Endothelial cell of umbilical vein (primary cell): ENCODE measurements around the gene FBXO40. TPM values are rescaled to one million over a fixed set of nuclear protein-coding genes. Genes with fewer than 3 reads are reported as not detected.

ENCODE experiments used
- BruUV-seq: library from RNA; stranded (reverse); fragments of 400-500 nt; replicated peaks from 2 replicates; lab custom pipeline; 2021; lab: Mats Ljungman, UMichigan
- CTCF ChIA-PET: fragments of 300-600, 350-600 bp; sonication (Branson Sonifier 250); formaldehyde crosslinking; loops from one replicate; lab custom pipeline; 2021; ENCODE audit warnings: antibody characterized with exemption, inconsistent platforms; lab: Charles Lee
- POLR2A ChIA-PET: fragments of 300-600, 350-600 bp; sonication (Branson Sonifier 250); formaldehyde crosslinking; loops from one replicate; lab custom pipeline; 2021; ENCODE audit warnings: antibody characterized with exemption, inconsistent platforms; lab: Charles Lee
- DNase-seq: peaks from one replicate; pipeline ENCODE4 v3.0.0-alpha.2; 2011; ENCODE audit warnings: low read depth, low spot score
- FAIRE-seq: peaks from 2 replicates; lab custom pipeline; 2011; peaks lifted over from hg19 to GRCh38; lab: Jason Lieb, UNC
- H2AFZ ChIP-seq: 2 replicates; pipeline ENCODE4 v1.6.0; 2012; ENCODE audit warnings: low read depth, low read length, control low read depth, inconsistent platforms
- H3K27ac ChIP-seq: 2 replicates; pipeline ENCODE4 v1.5.1; 2011; ENCODE audit warnings: low read depth, mild to moderate bottlenecking, control low read depth, low read length, moderate library complexity; ENCODE audit not compliant: insufficient read depth
- H3K27me3 ChIP-seq, 2 experiments: 2 replicates each; pipeline versions ENCODE4 v1.6.0 to v1.6.1; 2011; ENCODE audit warnings: low read length in 2 of 2, mixed read lengths in 1 of 2; ENCODE audit not compliant: control insufficient read depth in 2 of 2, insufficient read depth in 2 of 2
- H3K36me3 ChIP-seq, 2 experiments: 2 replicates in 1 of 2; 3 replicates in 1 of 2; pipeline ENCODE4 v1.5.1; 2011; ENCODE audit warnings: low read length in 2 of 2, mild to moderate bottlenecking in 1 of 2, moderate library complexity in 1 of 2; ENCODE audit not compliant: control insufficient read depth in 2 of 2, insufficient read depth in 2 of 2; ENCODE audit errors: extremely low read depth in 1 of 2
- H3K4me1 ChIP-seq: 3 replicates; pipeline ENCODE4 v1.5.1; 2011; ENCODE audit warnings: mild to moderate bottlenecking, low read length; ENCODE audit not compliant: control insufficient read depth, insufficient read depth; ENCODE audit errors: extremely low read depth
- H3K4me2 ChIP-seq: 2 replicates; pipeline ENCODE4 v1.6.1; 2011; ENCODE audit warnings: low read length, control low read depth, mixed read lengths; ENCODE audit not compliant: insufficient read depth
- H3K4me3 ChIP-seq, 3 experiments: fragments of 200-600 bp in 1 of 3; sonication (generic), shearing (Covaris generic) in 1 of 3; replicated peaks in 1 of 3; 2 replicates each; pipeline ENCODE4 v1.5.1; 2011 to 2016; ENCODE audit warnings: control low read depth in 3 of 3, low read length in 3 of 3, mild to moderate bottlenecking in 2 of 3, inconsistent platforms in 1 of 3, low read depth in 1 of 3, moderate library complexity in 1 of 3; ENCODE audit not compliant: insufficient read depth in 1 of 3
- H3K79me2 ChIP-seq: 2 replicates; pipeline ENCODE4 v1.6.0; 2012; ENCODE audit warnings: low read length, inconsistent platforms; ENCODE audit not compliant: control insufficient read depth, insufficient read depth
- H3K9ac ChIP-seq: replicated peaks from 2 replicates; pipeline ENCODE3; 2011; ENCODE audit warnings: low read length, control low read depth; ENCODE audit not compliant: insufficient read depth; ENCODE audit errors: extremely low read depth
- H3K9me1 ChIP-seq: replicated peaks from 3 replicates; pipeline ENCODE4 v1.6.0; 2011; ENCODE audit warnings: mild to moderate bottlenecking, low read length; ENCODE audit not compliant: control insufficient read depth, insufficient read depth; ENCODE audit errors: extremely low read depth
- H3K9me3 ChIP-seq: replicated peaks from 2 replicates; pipeline ENCODE4 v1.5.1; 2012; ENCODE audit warnings: low read length, inconsistent platforms; ENCODE audit not compliant: control insufficient read depth, insufficient read depth
- H4K20me1 ChIP-seq: replicated peaks from 2 replicates; pipeline ENCODE3; 2011; ENCODE audit warnings: mild to moderate bottlenecking, low read length; ENCODE audit not compliant: control insufficient read depth, insufficient read depth; ENCODE audit errors: extremely low read depth
- EZH2 ChIP-seq: IDR thresholded peaks from 2 replicates; pipeline ENCODE4 v1.6.1; 2012; ENCODE audit warnings: borderline replicate concordance, low read depth, mild to moderate bottlenecking, moderate library complexity, low read length, inconsistent platforms; ENCODE audit not compliant: severe bottlenecking
- FOS ChIP-seq: IDR thresholded peaks from 2 replicates; pipeline ENCODE4 v1.6.1; 2011; ENCODE audit warnings: mild to moderate bottlenecking, low read length, moderate library complexity, borderline replicate concordance; ENCODE audit not compliant: insufficient read depth
- GATA2 ChIP-seq: IDR thresholded peaks from 2 replicates; pipeline ENCODE4 v1.7.0; 2011; ENCODE audit warnings: low read depth, mild to moderate bottlenecking, moderate library complexity, mixed read lengths, low read length; ENCODE audit not compliant: insufficient read length, insufficient read depth
- JUN ChIP-seq: IDR thresholded peaks from 2 replicates; pipeline ENCODE4 v1.6.1; 2011; ENCODE audit warnings: borderline replicate concordance, low read depth; ENCODE audit not compliant: insufficient read length, insufficient read depth
- MYC ChIP-seq: IDR thresholded peaks from one replicate; pipeline ENCODE4 v1.6.1; 2011; ENCODE audit warnings: mild to moderate bottlenecking, low read depth, low read length
- POLR2A ChIP-seq: IDR thresholded peaks from 2 replicates; pipeline ENCODE4 v1.6.1; 2012; ENCODE audit warnings: low read depth, mild to moderate bottlenecking, control low read depth, low read length
- POLR2AphosphoS5 ChIP-seq: IDR thresholded peaks from 2 replicates; pipeline ENCODE4 v1.6.1; 2012; ENCODE audit warnings: low read depth, mild to moderate bottlenecking, control low read depth, low read length, moderate library complexity; ENCODE audit not compliant: insufficient read depth
- dilution Hi-C: fragments of 300-500 bp; cut with MboI; formaldehyde crosslinking; loops from one replicate; pipeline ENCODE4 v1.15.0; 2019; ENCODE audit warnings: low sequenced_read_pairs; ENCODE audit not compliant: extremely low pct_ligation_motif_present
- intact Hi-C: fragments of 100-400 bp; cut with micrococcal nuclease; formaldehyde crosslinking; loops from one replicate; pipeline ENCODE4 v1.10.0; 2022
- polyA plus RNA-seq, 4 experiments: library from polyadenylated mRNA; depleted of rRNA in 3 of 4; stranded (reverse) in 3 of 4; unstranded in 1 of 4; fragments of >200 nt; gene quantifications; 2 replicates each; pipeline versions ENCODE4 v1.2.1 to v1.2.3, GENCODE V29; 2011 to 2012; ENCODE audit warnings: missing spikeins in 1 of 4
- total RNA-seq: library from RNA; stranded (reverse); gene quantifications from 2 replicates; pipeline ENCODE4 v1.2.3, GENCODE V29; 2021
- TF ChIP-seq, protein P1 (sequence below), 2 donors: IDR thresholded peaks; 1 replicate in 1 of 2; 2 replicates in 1 of 2; pipeline ENCODE4 v1.5.1; 2011; ENCODE audit warnings: low read length in 2 of 2, mild to moderate bottlenecking in 2 of 2, moderate library complexity in 2 of 2, control low read depth in 1 of 2, inconsistent platforms in 1 of 2, low read depth in 1 of 2; ENCODE audit not compliant: insufficient read depth in 1 of 2; ENCODE audit errors: extremely low read depth in 1 of 2
- TF ChIP-seq, protein P2 (sequence below): IDR thresholded peaks from 2 replicates; pipeline ENCODE4 v1.6.1; 2011; ENCODE audit not compliant: insufficient read depth, insufficient read length

FBXO40 gene
- total and polyA plus RNA-seq, 2 donors (not counting 3 experiments of a cell fraction or from before 2014, with no cell fraction given): not detected

- no peaks in the 10 kb centered on the region for H3K9me3 ChIP-seq
- H3K4me2 ChIP-seq: peak overlapping the region; percentile 23
- dilution Hi-C loops (no loop called here), intact Hi-C loops (no loop called here)
- no peaks in the 10 kb centered on the region for H3K9me1 ChIP-seq
- no peak overlapping the region for H3K4me3 ChIP-seq
- TF ChIP-seq POLR2A: no peak
- CTCF ChIA-PET: no interaction called here
- POLR2A ChIA-PET: no interaction called here
- no peak for FAIRE-seq
- H3K36me3 ChIP-seq: peaks cover 0 to 5% of the 10 kb centered on the region in 2 experiments
- no peak overlapping the region for H3K27ac ChIP-seq
- H3K79me2 ChIP-seq: peaks cover 19% of the 10 kb centered on the region
- no TSS peak for BruUV-seq
- no peak for DNase-seq
- peaks cover 26% of the 10 kb centered on the region for H3K4me1 ChIP-seq
- no peaks in the 10 kb centered on the region for H3K27me3 ChIP-seq
- no peak overlapping the region for H2AFZ ChIP-seq
- no peak overlapping the region for H3K9ac ChIP-seq
- no peaks in the 10 kb centered on the region for H4K20me1 ChIP-seq
Observed at GRCh38 chr3:121658716-121659435, 65.7 kb downstream of the FBXO40 start.

- Histone ChIP-seq H4K20me1 (no peaks in the 10 kb centered on the region), H3K9ac (no peak overlapping the region), H3K79me2 (peaks cover 19% of the 10 kb centered on the region), H3K4me1 (peaks cover 25% of the 10 kb centered on the region), H3K9me3 (no peaks in the 10 kb centered on the region), H3K9me1 (no peaks in the 10 kb centered on the region), H3K4me2 (peak overlapping the region; percentile 94), H2AFZ (no peak overlapping the region), H3K36me3 (peaks cover 2 to 4% of the 10 kb centered on the region in 2 experiments), H3K4me3 (peak overlapping the region in 1 of 3 experiments; percentile 76), H3K27me3 (no peaks in the 10 kb centered on the region), H3K27ac (no peak overlapping the region)
- FAIRE-seq (no peak), DNase-seq (no peak)
- BruUV-seq: no TSS peak
- ChIA-PET POLR2A (no interaction called here), CTCF (no interaction called here)
- intact Hi-C loops (no loop called here), dilution Hi-C loops (no loop called here)
- TF ChIP-seq MYC: no peak
- no peak for TF ChIP-seq GATA2
- TF ChIP-seq, protein P1, sequence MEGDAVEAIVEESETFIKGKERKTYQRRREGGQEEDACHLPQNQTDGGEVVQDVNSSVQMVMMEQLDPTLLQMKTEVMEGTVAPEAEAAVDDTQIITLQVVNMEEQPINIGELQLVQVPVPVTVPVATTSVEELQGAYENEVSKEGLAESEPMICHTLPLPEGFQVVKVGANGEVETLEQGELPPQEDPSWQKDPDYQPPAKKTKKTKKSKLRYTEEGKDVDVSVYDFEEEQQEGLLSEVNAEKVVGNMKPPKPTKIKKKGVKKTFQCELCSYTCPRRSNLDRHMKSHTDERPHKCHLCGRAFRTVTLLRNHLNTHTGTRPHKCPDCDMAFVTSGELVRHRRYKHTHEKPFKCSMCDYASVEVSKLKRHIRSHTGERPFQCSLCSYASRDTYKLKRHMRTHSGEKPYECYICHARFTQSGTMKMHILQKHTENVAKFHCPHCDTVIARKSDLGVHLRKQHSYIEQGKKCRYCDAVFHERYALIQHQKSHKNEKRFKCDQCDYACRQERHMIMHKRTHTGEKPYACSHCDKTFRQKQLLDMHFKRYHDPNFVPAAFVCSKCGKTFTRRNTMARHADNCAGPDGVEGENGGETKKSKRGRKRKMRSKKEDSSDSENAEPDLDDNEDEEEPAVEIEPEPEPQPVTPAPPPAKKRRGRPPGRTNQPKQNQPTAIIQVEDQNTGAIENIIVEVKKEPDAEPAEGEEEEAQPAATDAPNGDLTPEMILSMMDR (IDR thresholded peaks at IDR 0.05; ENCODE audit: extremely low read depth in 1 of 2, insufficient read depth in 1 of 2, low read depth in 1 of 2, low read length in 2 of 2): no peak
- no peak for TF ChIP-seq POLR2AphosphoS5
- TF ChIP-seq EZH2: no peak
- no peak for TF ChIP-seq FOS
- no peak for TF ChIP-seq POLR2A
- TF ChIP-seq JUN: no peak
- TF ChIP-seq, protein P2, sequence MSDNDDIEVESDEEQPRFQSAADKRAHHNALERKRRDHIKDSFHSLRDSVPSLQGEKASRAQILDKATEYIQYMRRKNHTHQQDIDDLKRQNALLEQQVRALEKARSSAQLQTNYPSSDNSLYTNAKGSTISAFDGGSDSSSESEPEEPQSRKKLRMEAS: no peak
Observed at GRCh38 chr3:121659586-121659985, 66.4 kb downstream of the FBXO40 start.
